Naive thymus-derived CD8-positive, alpha-beta T cell (primary cell): ENCODE results near the gene ZFP36L1. TPM values are rescaled to one million over a fixed set of nuclear protein-coding genes. Genes with fewer than 3 reads are reported as not detected.
A peak's percentile ranks its signal among the peaks of the same experiment; 100 is the strongest.

ENCODE experiments used
- ATAC-seq, 2 donors: fragments of 150-1000 bp; cut with Tn5 transposase in 1 of 2; sonication (Bioruptor Pico), chemical (Tn5 transposase) in 1 of 2; 1 replicate in 1 of 2; 2 replicates in 1 of 2; pipeline ENCODE4 v1.10.0; 2021; ENCODE audit warnings: mild to moderate bottlenecking in 2 of 2, moderate library complexity in 2 of 2
- POLR2A ChIA-PET: fragments of 350-600 bp; sonication (Branson Sonifier 250); formaldehyde crosslinking; loops from one replicate; lab custom pipeline; 2021; ENCODE audit warnings: antibody characterized with exemption; lab: Charles Lee
- DNase-seq, 10 donors: peaks; one replicate each; pipeline versions ENCODE4 v3.0.0 to v3.0.0-alpha.2; 2020 to 2022
- H3K27ac Mint-ChIP-seq, 10 donors: one replicate each; pipeline ENCODE4 v1.8.0; 2020 to 2022; ENCODE audit warnings: mild to moderate bottlenecking in 10 of 10, mixed read lengths in 10 of 10, moderate library complexity in 4 of 10, inconsistent platforms in 1 of 10
- H3K27me3 Mint-ChIP-seq, 5 donors: one replicate each; pipeline ENCODE4 v1.8.0; 2021 to 2022; ENCODE audit warnings: mixed read lengths in 5 of 5
- H3K36me3 Mint-ChIP-seq, 3 donors: one replicate each; pipeline ENCODE4 v1.8.0; 2020 to 2022; ENCODE audit warnings: mixed read lengths in 3 of 3, mild to moderate bottlenecking in 2 of 3, inconsistent platforms in 1 of 3
- H3K4me1 Mint-ChIP-seq, 4 donors: one replicate each; pipeline ENCODE4 v1.8.0; 2021 to 2022; ENCODE audit warnings: mixed read lengths in 4 of 4
- H3K4me3 Mint-ChIP-seq, 10 donors: one replicate each; pipeline ENCODE4 v1.8.0; 2020 to 2022; ENCODE audit warnings: mild to moderate bottlenecking in 10 of 10, mixed read lengths in 10 of 10, moderate library complexity in 6 of 10, inconsistent platforms in 1 of 10
- H3K9me3 Mint-ChIP-seq, 9 donors: one replicate each; pipeline ENCODE4 v1.8.0; 2020 to 2022; ENCODE audit warnings: mixed read lengths in 9 of 9, mild to moderate bottlenecking in 3 of 9, inconsistent platforms in 1 of 9, moderate library complexity in 1 of 9
- polyA plus RNA-seq, 3 donors: library from polyadenylated mRNA; unstranded; fragments of 300-500 nt; fragmentation: Illumina TruSeq; gene quantifications; one replicate each; pipeline ENCODE4 v1.2.3, GENCODE V29; 2021
- total RNA-seq, 8 experiments: library from RNA in 2 of 8; stranded (reverse) in 2 of 8; gene quantifications; one replicate each; pipeline ENCODE4 v1.2.3 and lab custom pipeline; 2021 to 2026

ZFP36L1 gene
- total and polyA plus RNA-seq, 5 experiments from 2014 or later = 122 to 222 (median 142) TPM

DNA sequence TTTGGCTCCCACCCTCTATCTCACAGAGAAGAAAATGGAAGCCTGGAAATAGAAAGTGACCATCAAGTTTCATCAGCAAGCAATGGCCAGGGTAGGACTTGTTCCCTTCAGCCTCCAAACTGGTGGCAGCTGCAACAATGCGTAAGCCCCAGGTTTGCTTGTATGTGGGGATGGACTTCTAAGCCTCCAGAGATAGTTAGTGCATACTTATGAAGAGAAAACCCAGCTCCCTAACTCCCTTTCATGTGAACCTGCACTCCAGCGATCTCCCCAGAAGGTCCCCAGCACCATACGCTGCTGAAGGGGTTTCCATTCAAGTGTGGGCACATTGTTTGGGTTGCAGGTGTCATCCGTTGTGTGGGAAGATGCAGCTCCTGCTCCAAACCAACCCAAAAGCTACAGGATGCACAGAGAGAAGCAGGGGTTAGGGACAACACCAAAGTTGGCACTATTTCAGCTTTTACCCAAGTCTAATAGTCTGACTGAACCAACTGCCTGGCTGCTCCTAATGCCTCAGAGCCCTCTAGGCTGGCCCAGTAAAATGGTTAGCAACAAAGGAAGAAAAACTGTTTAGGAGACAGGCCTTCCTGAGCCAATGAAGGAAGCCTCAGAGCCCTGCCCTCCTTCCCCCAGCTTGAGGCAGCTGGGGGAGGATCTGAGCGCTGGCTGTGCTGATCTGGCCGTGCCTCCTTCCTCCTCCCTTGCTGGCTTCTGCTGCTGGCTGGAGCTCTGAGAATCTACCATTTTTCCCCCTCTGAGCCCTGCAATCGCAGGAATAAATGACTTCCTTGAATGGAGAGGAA lies 12.3 kb downstream of the ZFP36L1 start:
- POLR2A ChIA-PET = interaction anchor here (0.8 to 8.3 kb wide), 19 partner anchors 8 to 529 kb away, joined by 3 to 220 read pairs (median 7); partner anchors contain the start of gene ZFP36L1
- peak; percentile 16 to 17 for ATAC-seq
- peak in 4 of 10 donors; percentile 31 to 47 (median 34) for DNase-seq
- Mint-ChIP-seq H3K9me3 (peaks cover 0 to 3% (median 0%) of the 10 kb centered on the region in 9 donors), H3K36me3 (no peaks in the 10 kb centered on the region), H3K4me1 (peaks cover 39 to 87% (median 80%) of the 10 kb centered on the region in 4 donors), H3K27me3 (no peaks in the 10 kb centered on the region), H3K27ac (peak overlapping the region; percentile 85 to 99 (median 93)), H3K4me3 (peak overlapping the region; percentile 75 to 89 (median 84))

GRCh38 chr14:68779761-68780323 lies 13.0 kb downstream of the ZFP36L1 start:
- Mint-ChIP-seq H3K27me3 (no peaks in the 10 kb centered on the region), H3K36me3 (no peaks in the 10 kb centered on the region), H3K4me3 (peak overlapping the region; percentile 75 to 89 (median 84)), H3K9me3 (peaks cover 0 to 4% (median 0%) of the 10 kb centered on the region in 9 donors), H3K4me1 (peaks cover 39 to 85% (median 79%) of the 10 kb centered on the region in 4 donors), H3K27ac (peak overlapping the region; percentile 85 to 99 (median 93))
- POLR2A ChIA-PET = interaction anchor here (0.8 to 8.3 kb wide), 19 partner anchors 8 to 528 kb away, joined by 3 to 220 read pairs (median 6); partner anchors contain the start of gene ZFP36L1
- peak in 9 of 10 donors; percentile 49 to 80 (median 63) for DNase-seq
- ATAC-seq = peak; percentile 48 to 60

DNA sequence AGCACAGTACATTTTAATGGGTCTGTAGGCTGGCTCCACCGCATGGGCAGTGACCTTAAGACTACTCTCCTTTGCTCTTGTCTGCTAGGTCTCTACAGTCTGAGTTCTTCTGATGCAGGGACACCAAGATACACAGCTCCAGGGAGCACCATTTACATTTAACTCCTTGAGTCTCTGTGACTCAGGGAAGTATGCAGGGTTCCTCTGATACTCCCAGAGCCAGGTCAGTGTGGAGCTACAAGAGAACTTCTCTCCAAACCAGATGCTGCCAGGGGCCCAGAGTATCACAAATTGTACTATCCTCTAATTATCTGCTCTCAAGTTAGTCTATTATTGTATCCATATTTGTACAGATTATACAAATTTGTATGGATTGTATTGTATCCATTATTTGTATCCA lies 15.2 kb downstream of the ZFP36L1 start:
- peak overlapping the region in 4 of 10 donors; percentile 11 to 99 (median 88) for H3K27ac Mint-ChIP-seq
- H3K4me3 Mint-ChIP-seq = no peak overlapping the region

GRCh38 chr14:68775614-68776126 lies 17.2 kb downstream of the ZFP36L1 start:
- peak overlapping the region in 4 of 10 donors; percentile 23 to 74 (median 46) for H3K27ac Mint-ChIP-seq
- no peak for DNase-seq
- peaks cover 0 to 4% (median 0%) of the 10 kb centered on the region in 9 donors for H3K9me3 Mint-ChIP-seq
- H3K36me3 Mint-ChIP-seq = no peaks in the 10 kb centered on the region
- no peak for ATAC-seq
- POLR2A ChIA-PET = interaction anchor here (0.5 to 6.6 kb wide), 4 partner anchors 13 to 1016 kb away, joined by 3 to 91 read pairs (median 4); partner anchors contain the start of gene ZFP36L1
- no peaks in the 10 kb centered on the region for H3K27me3 Mint-ChIP-seq
- H3K4me3 Mint-ChIP-seq = peak overlapping the region in 1 of 10 donors; percentile 26
- peaks cover 46 to 81% (median 72%) of the 10 kb centered on the region in 4 donors for H3K4me1 Mint-ChIP-seq

More for the DNA sequence above, 15.2 kb downstream of the ZFP36L1 start:
- POLR2A ChIA-PET = interaction anchor here (8.3 kb wide), 1 partner anchor 13 kb away, joined by 220 read pairs; the partner anchor contains the start of gene ZFP36L1
- ATAC-seq (no peak), DNase-seq (peak in 1 of 10 donors; percentile 18)
- Mint-ChIP-seq H3K9me3 (peaks cover 0 to 4% (median 0%) of the 10 kb centered on the region in 9 donors), H3K4me1 (peaks cover 47 to 81% (median 73%) of the 10 kb centered on the region in 4 donors), H3K27me3 (no peaks in the 10 kb centered on the region), H3K36me3 (no peaks in the 10 kb centered on the region)

- peak overlapping the region in 5 of 10 donors; percentile 19 to 74 (median 31) for H3K27ac Mint-ChIP-seq
- POLR2A ChIA-PET = interaction anchor here (0.5 to 6.6 kb wide), 5 partner anchors 14 to 1016 kb away, joined by 3 to 91 read pairs (median 4); partner anchors contain the start of gene ZFP36L1
- peaks cover 0 to 4% (median 0%) of the 10 kb centered on the region in 9 donors for H3K9me3 Mint-ChIP-seq
- DNase-seq (peak in 1 of 10 donors; percentile 18), ATAC-seq (no peak)
- H3K4me1 Mint-ChIP-seq = peaks cover 47 to 81% (median 71%) of the 10 kb centered on the region in 4 donors
- no peaks in the 10 kb centered on the region for H3K27me3 Mint-ChIP-seq
- no peak overlapping the region for H3K4me3 Mint-ChIP-seq
- no peaks in the 10 kb centered on the region for H3K36me3 Mint-ChIP-seq
Observed at GRCh38 chr14:68774771-68775613, 17.9 kb downstream of the ZFP36L1 start.

DNA sequence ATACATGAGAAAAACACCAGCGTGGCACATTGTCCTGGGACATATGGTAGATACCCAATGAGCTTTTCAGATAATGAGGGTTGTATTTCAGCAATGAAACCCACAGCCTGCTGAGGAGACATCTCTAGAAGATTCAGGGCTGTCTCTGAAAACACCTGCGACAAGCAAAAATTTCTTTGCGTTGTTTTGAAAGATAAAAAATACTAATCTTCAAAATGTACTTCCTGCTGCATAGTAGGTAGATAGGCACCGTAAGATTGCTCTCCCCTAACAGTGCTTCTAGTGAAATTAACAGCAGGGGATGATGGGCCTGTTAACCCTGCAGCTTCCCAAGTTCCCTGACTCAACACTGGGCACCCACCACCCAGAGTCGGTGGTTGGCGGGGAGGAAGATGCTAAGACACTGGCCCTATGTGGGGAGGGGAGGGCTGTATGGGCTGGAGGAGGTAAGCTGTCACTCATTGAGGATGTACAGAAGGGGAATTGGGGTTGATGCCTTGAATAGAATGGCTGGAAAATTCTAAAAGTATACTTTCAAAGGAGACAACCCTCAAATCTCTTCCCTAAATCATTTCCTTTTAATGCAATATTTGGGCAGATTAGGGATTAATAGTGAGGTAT lies 20.0 kb downstream of the ZFP36L1 start:
- ATAC-seq (peak; percentile 67 to 72), DNase-seq (peak in 4 of 10 donors; percentile 9 to 42 (median 28))
- Mint-ChIP-seq H3K36me3 (no peaks in the 10 kb centered on the region), H3K4me1 (peaks cover 36 to 65% (median 53%) of the 10 kb centered on the region in 4 donors), H3K27me3 (no peaks in the 10 kb centered on the region), H3K9me3 (peaks cover 0 to 4% (median 0%) of the 10 kb centered on the region in 9 donors), H3K27ac (peak overlapping the region; percentile 84 to 97 (median 92)), H3K4me3 (peak overlapping the region in 8 of 10 donors; percentile 39 to 79 (median 58))
- POLR2A ChIA-PET = interaction anchor here (0.9 to 6.6 kb wide), 8 partner anchors 9 to 266 kb away, joined by 3 to 91 read pairs (median 4); partner anchors contain the start of gene ZFP36L1

DNA sequence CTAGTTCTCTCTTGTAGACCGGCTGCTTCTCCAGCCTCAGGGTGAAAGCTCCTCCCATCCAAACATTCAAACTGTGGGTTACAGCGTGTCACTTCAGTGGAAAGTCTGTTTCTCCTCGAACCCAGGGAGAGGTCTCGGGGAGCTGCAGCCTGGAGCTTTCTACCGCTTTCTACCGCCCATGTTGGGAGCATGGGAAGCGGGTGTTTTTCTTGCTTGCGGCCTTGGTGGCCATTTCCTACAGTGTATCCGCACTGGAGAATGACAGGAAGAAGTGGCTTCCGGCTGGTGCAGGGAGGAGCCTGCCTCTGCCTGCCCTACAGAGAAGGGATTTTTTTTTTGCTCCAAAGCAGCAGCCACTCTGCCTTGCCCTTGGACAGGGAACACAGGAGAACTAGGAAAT lies 21.2 kb downstream of the ZFP36L1 start:
- H3K27me3 Mint-ChIP-seq = no peaks in the 10 kb centered on the region
- peaks cover 0 to 4% (median 0%) of the 10 kb centered on the region in 9 donors for H3K9me3 Mint-ChIP-seq
- DNase-seq (peak in 3 of 10 donors; percentile 12 to 60 (median 20)), ATAC-seq (peak; percentile 64 to 67)
- peaks cover 40 to 70% (median 56%) of the 10 kb centered on the region in 4 donors for H3K4me1 Mint-ChIP-seq
- H3K4me3 Mint-ChIP-seq = peak overlapping the region; percentile 40 to 82 (median 60)
- H3K27ac Mint-ChIP-seq = peak overlapping the region; percentile 10 to 90 (median 79)
- POLR2A ChIA-PET = interaction anchor here (0.9 to 6.6 kb wide), 5 partner anchors 10 to 265 kb away, joined by 4 to 91 read pairs (median 4); partner anchors contain the start of gene ZFP36L1
- no peaks in the 10 kb centered on the region for H3K36me3 Mint-ChIP-seq

GRCh38 chr14:68770553-68771286 lies 22.1 kb downstream of the ZFP36L1 start:
- Mint-ChIP-seq H3K4me1 (peaks cover 41 to 70% (median 54%) of the 10 kb centered on the region in 4 donors), H3K4me3 (peak overlapping the region in 9 of 10 donors; percentile 19 to 82 (median 70)), H3K9me3 (peaks cover 0 to 3% (median 0%) of the 10 kb centered on the region in 9 donors), H3K27ac (peak overlapping the region; percentile 10 to 89 (median 73)), H3K27me3 (no peaks in the 10 kb centered on the region), H3K36me3 (no peaks in the 10 kb centered on the region)
- peak in 1 of 2 donors; percentile 22 for ATAC-seq
- DNase-seq = peak in 1 of 10 donors; percentile 18
- POLR2A ChIA-PET = interaction anchor here (0.9 to 6.6 kb wide), 4 partner anchors 10 to 264 kb away, joined by 4 to 91 read pairs (median 22); partner anchors contain the start of gene ZFP36L1

GRCh38 chr14:68770051-68770450 lies 22.8 kb downstream of the ZFP36L1 start:
- ATAC-seq = no peak
- Mint-ChIP-seq H3K27ac (peak overlapping the region in 4 of 10 donors; percentile 10 to 83 (median 30)), H3K27me3 (no peaks in the 10 kb centered on the region), H3K4me3 (peak overlapping the region in 1 of 10 donors; percentile 49), H3K4me1 (peaks cover 38 to 68% (median 55%) of the 10 kb centered on the region in 4 donors), H3K9me3 (peaks cover 0 to 3% (median 0%) of the 10 kb centered on the region in 9 donors), H3K36me3 (no peaks in the 10 kb centered on the region)
- POLR2A ChIA-PET = interaction anchor here (0.9 to 6.6 kb wide), 2 partner anchors 11 to 19 kb away, joined by 4 to 91 read pairs; partner anchors contain the start of gene ZFP36L1
- peak in 1 of 10 donors; percentile 45 for DNase-seq

DNA sequence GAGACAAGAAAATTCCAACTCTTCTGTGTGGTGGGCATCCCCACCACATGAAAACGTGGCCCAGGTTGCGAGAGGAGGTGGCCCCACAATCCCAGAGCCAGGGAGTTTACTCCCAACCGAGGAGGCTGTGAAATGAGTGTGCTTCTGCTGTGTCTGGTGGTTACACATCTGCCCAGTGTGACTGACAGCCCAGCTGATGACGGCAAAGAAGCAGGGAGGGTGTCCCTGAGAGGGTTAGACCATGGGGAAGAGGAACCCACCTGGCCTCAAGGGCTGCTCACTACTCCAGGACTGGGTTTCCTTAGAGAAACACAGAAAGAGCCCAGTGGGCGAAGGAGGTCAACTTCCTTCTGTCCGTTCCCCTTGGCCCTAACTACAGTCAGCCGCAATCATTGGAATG lies 24.6 kb downstream of the ZFP36L1 start:
- Mint-ChIP-seq H3K27me3 (no peaks in the 10 kb centered on the region), H3K36me3 (no peaks in the 10 kb centered on the region), H3K9me3 (no peaks in the 10 kb centered on the region), H3K27ac (peak overlapping the region in 1 of 10 donors; percentile 67), H3K4me3 (no peak overlapping the region), H3K4me1 (peaks cover 33 to 57% (median 47%) of the 10 kb centered on the region in 4 donors)
- DNase-seq (peak in 1 of 10 donors; percentile 15), ATAC-seq (no peak)
- POLR2A ChIA-PET = interaction anchor here (0.7 to 2.1 kb wide), 5 partner anchors 10 to 82 kb away, joined by 3 to 8 read pairs (median 3); partner anchors contain the start of gene ZFP36L1
